NOMO-1 treated with DMSO at 0.1 percent for 48 hours (cell line): ENCODE measurements around the gene SPIRE2.
"Not testable (repeated sequence)": the region's sequence is repeated elsewhere in the genome, so short reads cannot be mapped to it uniquely, and the experiment has no call there.

Source experiments
- DNase-seq: peaks from one replicate; lab custom pipeline; 2025; ENCODE audit not compliant: unreplicated experiment; lab: John Stamatoyannopoulos, UW

Gene SPIRE2

GRCh38 chr16:89806589-89807193 lies 21.6 kb upstream of the SPIRE2 start:
- DNase-seq: peak; percentile 18

GRCh38 chr16:89808475-89808874 lies 19.8 kb upstream of the SPIRE2 start:
- DNase-seq: no peak

GRCh38 chr16:89811321-89811720 lies 17.0 kb upstream of the SPIRE2 start:
- DNase-seq: no peak

- peak; percentile 43 for DNase-seq
Measured at GRCh38 chr16:89815639-89816348, 12.5 kb upstream of the SPIRE2 start.

DNA sequence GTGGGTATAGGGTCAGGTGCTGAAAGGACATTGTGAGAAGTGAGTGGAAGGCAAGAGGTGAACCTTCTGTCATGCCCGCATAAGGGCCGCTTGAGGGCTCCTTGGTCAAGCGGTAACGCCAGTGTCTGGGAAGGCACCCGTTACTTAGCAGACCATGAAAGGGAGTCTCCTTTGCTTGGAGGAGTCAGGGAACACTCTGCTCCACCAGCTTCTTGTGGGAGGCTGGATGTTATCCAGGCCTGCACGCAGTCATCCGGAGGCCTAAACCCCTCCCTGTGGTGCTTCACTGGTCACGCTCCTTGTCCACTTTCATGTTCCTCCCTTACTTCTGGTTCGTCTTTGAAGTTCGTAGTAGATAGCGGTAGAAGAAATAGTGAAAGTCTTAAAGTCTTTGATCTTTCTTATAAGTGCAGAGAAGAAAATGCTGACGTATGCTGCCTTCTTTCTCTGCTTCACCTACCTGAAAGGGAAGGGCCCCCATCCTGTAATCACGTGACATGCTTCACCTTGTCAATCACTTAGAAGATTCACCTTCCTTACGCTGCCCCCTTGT lies 9.3 kb upstream of the SPIRE2 start:
- DNase-seq: not testable (repeated sequence)

GRCh38 chr16:89819448-89819847 lies 8.8 kb upstream of the SPIRE2 start:
- not testable (repeated sequence) for DNase-seq

DNA sequence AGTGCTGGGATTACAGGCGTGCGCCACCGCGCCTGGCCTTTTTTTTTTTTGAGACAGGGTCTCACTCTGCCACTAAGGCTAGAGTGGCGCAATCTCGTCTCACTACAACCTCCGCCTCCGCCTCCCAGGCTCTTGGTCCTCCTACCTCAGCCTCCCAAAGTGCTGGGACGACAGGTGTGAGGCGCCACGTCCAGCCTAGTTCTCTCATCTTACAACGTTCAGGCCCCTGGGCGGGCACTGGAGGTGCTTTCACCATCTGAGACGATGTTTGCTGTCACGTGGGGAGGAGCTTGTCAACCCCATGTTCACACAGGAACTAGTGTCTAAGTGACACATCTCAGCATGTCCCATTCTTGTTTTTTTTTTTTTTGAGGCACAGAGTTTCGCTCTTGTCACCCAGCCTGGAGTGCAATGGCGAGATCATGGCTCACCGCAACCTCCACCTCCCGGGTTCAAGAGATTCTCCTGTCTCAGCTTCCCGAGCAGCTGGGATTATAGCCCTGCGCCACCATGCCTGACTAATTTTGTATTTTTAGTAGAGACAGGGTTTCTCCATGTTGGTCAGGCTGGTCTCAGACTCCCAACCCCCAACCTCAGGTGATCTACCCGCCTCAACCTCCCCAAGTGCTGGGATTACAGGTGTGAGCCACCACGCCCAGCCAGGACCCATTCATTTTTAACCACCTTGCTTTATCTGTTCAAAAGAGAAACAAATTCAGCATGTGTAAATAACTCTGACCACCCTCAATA lies 6.7 kb upstream of the SPIRE2 start:
- no peak for DNase-seq

DNA sequence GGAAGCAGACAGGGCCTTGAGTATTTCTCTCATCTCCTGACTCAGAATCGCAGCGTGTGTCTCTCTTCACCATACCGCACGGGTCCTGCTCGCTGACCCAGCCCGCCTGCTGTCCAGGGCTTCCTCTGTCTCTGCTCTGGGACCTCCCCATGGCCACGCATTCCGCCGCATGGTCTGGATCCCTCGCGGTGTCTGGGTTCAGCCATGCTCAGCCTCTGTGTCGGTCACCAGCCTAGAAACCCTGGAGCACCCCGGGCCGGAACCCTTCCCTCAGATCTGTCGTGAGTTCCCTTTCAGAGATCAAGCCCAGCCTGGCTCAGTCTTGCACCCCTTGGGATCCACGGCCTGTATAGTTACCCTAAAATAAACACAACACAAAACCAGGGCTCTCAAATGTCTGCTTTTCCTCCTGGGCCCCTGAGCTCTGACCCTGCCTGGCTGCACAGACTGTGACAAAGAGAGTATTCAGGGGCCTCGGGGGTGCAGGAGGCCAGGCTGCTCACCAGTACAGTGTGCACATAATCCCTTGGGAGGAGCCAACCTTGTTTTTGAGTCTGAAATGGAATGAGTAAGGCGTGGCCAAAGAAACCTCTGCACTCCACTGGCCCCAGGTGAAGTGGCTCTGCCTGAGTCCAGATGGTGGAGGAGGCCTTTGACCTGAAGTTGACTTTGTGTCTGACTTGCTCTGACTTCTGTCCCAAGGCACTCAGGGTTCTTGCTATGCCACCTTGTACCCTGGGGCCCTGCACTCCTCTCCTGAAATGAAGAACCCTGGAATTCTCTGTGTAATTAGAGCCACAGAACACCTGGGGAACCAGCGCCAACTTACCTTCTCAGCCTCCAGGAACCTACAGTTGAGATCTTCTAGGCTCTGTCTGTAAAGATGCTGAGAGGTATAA lies 5.8 kb upstream of the SPIRE2 start:
- no peak for DNase-seq

DNA sequence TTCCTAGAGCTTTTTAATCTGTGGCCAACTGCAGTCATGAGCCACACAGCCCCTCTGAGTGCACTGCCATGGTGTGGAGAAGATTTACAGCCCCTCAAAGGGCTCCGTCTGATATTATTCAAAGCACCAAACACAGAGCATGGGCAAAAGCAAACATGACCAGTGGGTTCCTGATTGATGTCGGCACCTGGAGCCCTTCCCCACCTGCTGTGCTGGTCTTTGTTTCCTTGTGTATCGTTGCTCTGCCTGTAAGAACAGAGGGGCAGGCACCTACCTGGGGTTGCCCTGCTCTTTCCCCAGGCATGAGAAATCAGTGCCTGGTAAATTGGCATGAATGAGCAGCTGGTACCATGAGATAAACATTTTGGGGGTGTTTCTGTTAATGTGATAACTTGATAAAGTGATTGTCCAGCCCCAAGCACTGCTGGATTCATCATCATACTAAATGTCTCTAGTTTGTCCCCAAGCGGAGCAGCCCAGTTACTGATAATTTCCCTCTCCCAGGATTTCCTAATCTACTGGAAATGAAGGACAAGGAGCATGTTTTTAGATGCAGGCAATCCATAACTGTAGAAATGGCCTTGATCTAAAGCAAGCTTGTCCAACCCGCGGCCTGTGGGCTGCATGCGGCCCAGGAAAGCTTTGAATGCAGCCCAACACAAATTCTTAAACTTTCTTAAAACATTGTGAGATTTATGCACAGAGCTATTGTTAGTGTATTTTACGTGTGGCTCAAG lies 5.0 kb upstream of the SPIRE2 start:
- DNase-seq: no peak

DNA sequence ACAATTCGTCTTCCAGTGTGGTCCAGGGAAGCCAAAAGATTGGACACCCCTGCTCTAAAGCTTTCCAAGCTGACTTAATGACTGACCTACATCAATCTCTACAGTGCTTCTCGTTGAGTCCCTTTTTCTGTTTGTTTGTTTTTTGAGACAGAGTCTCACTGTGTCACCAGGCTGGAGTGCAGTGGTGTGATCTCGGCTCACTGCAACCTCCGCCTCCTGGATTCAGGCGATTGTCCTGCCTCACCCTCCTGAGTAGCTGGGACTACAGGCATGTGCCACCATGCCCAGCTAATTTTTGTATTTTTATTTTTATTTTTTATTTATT lies 4.5 kb upstream of the SPIRE2 start:
- not testable (repeated sequence) for DNase-seq

DNA sequence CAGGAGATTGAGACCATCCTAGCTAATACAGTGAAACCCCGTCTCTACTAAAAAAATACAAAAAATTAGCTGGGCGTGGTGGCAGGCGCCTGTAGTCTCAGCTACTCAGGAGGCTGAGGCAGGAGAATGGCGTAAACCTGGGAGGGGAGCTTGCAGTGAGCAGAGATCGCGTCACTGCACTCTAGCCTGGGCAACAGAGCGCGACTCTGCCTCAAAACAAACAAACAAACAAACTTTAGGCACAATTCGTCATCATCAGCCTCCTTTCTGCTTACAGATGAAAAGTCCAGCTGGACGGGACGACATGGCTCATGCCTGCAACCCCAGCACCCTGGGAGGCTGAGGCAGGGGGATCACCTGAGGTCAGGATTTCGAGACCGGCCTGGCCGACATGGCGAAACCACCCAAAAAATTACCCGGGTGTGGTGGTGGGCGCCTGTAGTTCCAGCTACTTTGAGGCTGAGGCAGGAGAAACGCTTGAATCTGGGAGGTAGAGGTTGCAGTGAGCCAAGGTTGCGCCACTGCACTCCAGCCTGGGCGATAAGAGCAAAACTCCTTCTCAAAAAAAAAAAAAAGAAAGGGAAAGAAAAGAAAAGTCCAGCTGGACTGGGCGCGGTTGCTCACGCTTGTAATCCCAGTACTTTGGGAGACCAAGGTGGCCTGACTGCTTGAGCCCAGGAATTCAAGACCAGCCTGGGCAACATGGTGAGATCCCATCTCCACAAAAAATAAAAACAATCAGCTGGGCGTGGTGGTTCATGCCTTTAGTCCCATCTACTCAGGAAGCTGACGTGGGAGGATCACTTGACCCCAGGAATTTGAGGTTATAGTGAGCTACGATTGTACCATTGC lies 1.5 kb upstream of the SPIRE2 start:
- DNase-seq: no peak

DNA sequence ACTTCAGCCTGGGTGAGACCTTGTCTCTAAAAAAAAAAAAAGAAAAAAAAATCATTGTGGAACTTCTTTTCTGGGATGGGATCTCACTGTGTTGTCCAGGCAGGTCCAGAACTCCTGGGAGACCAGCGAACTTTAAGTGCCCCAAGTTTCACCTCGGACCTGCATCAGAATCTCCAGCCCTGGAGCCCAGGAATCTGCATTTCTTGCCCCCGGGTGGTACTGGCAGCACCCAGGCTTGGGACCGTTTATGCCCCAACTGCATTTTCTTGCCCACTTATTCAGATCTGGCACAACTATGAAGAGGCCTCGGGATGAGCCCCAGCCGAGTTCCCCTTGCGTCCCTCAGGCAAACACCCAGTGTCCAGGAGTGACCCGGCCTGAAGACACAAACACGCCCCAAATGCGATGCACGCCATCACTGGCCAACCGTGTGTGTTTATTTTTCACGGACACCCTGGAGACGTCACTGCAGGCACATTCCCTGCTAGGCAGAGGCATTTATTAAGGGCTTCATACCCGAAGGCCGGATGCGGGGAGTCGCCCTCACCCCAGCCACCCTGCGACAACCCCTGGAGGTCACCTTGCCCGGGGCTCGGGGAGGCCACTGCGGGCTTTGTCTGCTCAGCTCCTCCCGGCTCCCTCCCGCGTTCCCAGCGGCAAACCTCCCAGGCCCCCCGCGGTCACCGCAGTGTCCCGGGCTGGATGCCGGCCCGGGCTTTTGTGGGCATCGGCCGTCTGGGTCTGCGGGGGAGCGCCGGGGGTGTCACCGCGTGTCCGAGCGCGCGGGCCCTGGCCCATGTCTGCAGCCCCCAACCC lies 684 bp upstream of the SPIRE2 start:
- peak; percentile 2 for DNase-seq

- no peak for DNase-seq
Measured at GRCh38 chr16:89828870-89829629, 775 bp downstream of the SPIRE2 start.

DNA sequence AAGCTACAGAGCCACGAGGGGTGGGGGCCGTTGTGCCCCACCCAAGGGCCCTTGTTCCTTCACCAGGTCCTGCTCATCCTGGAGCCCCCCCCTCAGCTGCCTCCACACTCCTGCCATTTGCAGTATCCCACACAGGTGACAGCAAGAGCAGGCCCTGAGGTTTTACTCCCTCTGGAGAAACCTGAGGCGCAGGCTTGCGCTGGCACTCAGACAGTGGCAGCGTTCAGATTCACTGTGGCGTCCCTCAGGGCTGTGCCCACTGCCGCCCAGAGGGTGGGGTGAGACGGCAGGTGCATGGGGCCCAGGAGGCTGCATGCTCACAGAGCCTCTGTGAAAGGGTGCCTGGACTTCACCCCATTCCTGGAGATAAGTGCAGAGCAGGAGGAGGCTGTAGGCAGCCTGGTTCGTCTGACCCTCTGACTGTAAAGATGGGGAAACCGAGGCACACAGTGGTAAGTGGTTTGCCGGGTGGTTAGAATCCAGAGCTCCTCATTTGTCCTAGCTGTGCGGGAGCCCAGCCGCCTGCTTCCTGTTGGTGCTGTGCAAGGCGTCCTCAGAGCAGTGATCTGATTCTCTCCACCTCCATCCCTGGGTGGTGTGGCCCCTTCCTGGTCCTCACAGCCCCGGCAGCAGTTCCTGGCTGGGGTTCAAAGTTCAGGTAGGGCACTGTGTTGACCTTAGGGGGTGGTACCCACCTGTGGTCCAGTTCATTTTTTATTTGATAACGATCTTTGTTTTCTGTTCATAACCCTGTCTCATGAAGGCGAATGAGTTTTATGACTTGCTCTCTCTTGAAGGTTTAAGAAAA lies 1.6 kb downstream of the SPIRE2 start:
- DNase-seq: no peak

- DNase-seq: no peak
Measured at GRCh38 chr16:89831810-89832328, 3.6 kb downstream of the SPIRE2 start.

DNA sequence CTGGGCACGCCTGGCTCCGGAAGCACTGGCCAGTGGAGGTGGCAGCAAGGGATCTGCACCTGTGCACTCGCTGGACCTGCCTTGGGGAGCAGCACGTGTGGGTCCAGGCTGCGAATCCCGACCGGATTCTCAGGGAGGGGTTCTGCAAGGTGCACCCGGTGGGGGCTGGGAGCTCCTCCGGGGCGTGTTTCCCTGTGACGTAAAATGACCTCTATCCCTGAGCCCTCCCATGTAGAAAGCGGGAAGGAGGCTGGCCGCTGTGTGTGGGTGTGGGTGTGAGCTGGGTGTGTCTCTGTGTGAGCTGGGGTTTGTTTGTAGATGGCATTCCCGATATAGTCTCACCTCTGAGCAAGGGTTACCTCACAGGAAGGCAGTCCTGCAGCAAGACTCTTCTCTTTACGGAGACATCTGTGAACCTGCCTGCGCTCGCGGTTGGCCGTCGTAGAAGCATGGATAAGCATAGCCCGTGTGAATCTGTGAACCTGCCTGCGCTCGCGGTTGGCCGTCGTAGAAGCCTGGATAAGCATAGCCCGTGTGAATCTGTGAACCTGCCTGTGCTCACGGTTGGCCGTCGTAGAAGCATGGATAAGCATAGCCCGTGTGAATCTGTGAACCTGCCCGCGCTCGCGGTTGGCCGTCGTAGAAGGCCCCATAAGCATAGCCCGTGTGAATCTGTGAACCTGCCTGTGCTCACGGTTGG lies 5.5 kb downstream of the SPIRE2 start:
- DNase-seq: not testable (repeated sequence)
